DMS53 treated with DMSO at 0.1 percent for 48 hours (cell line): ENCODE data around the gene IRAG1.
"Not testable (repeated sequence)": the region's sequence is repeated elsewhere in the genome, so short reads cannot be mapped to it uniquely, and the experiment has no call there.

ENCODE experiments used
- DNase-seq: peaks from one replicate; lab custom pipeline; 2025; ENCODE audit not compliant: unreplicated experiment; lab: John Stamatoyannopoulos, UW

The IRAG1 gene

GRCh38 chr11:10709299-10710086 lies 15.9 kb upstream of the IRAG1 start:
- DNase-seq: no peak

- no peak for DNase-seq
Measured at GRCh38 chr11:10708131-10708530, 14.6 kb upstream of the IRAG1 start.

DNA sequence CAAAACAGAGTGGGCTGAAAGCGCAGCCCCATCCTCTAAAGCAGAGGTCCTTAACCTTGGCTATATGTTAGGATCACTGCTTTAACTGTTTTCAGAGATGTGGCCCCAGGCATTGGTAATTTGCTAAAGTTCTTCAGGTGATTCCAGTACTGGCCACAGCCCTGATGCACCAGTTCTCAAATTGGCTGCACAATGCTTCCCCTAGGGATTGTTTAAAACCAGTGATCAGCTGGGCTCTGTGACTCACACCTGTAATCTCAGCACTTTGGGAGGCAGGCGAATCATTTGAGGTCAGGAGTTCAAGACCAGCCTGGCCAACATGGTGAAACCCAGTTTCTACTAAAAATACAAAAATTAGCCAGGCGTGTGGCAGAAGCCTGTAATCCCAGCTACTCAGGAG lies 8.4 kb upstream of the IRAG1 start:
- no peak for DNase-seq

GRCh38 chr11:10699072-10699471 lies 5.5 kb upstream of the IRAG1 start:
- no peak for DNase-seq

- DNase-seq: no peak
Measured at GRCh38 chr11:10697323-10697620, 3.7 kb upstream of the IRAG1 start.

DNA sequence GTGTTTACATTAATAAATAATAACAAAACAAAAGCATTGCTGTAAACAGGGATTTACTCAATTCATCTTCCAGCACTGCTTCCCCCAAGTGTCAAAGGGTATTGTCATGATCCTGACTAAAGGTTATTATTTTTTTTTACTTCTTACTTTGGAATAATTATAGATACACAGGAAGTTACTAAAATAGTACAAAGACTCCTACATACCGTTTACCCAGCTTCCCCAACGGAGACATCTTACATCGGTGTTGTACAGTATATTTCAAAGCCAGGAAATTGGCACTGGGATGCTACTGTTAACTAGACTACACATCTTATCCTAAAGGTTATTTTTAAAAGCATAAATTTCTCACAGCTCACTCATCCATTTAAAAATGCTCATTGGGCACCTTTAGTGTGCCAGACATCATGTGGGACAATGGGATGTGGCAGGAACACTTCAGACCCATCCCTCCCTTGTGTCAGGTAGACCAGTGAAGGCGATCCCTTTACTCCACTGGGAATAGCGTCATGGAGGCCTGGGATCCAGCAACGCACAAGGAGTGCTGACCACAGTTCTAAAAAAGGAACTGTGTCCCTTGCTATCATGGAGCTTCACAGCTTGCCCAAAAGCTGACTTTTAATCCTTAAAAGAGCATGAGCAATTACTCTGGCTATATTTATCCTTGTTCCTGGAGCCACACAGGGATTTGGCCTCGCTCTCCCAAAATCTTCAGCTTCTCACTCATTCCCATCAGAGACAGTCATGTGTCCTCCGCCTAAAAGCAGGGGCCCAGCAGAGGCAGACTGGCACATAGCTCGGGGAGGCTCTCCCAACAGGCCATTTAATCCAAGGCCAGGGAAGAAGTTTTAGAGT lies 3.1 kb upstream of the IRAG1 start:
- DNase-seq: no peak

DNA sequence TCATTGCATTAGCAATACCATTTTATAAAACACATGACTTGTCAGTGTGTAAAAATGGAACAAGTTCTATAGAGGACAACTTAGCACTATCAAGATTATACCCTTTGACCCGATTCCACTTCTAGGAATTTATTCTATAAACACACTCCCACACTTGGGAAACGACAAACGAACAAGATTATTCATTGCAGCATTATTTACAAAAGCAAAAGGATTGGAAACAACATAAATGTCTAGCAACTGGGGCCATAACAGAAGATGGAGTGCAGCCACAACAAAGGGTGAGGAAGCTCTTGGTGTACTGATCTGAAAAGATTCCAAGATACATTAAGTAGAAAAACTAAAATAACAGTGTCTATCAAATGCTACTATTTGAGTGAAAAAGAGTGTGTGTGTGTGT lies 2.3 kb upstream of the IRAG1 start:
- DNase-seq: no peak

- no peak for DNase-seq
Measured at GRCh38 chr11:10694486-10695239, 1.1 kb upstream of the IRAG1 start.

GRCh38 chr11:10692531-10693115 lies 932 bp downstream of the IRAG1 start:
- DNase-seq: no peak

GRCh38 chr11:10688401-10688800 lies 5.2 kb downstream of the IRAG1 start:
- no peak for DNase-seq

- DNase-seq: no peak
Measured at GRCh38 chr11:10686311-10686710, 7.2 kb downstream of the IRAG1 start.

DNA sequence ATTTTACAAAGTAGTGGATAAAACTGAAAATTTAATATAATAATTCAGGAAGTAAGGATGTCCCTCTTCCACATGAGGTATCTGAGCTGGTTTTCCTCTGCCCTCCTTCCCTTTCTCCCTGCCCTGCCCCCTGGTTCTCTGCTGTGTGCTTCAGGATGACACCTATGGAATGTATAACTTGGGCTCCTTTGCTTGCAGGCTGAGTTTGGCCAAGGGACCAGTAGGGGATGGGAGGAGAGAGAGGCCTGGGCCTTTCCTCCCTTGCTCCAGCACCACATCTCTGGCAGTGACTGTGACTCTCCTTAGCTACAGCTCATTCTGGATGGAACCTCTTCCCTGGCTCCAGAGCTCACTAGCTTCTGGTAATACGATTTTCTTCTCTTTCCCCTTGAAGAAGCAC lies 10.1 kb downstream of the IRAG1 start:
- DNase-seq: no peak

- no peak for DNase-seq
Measured at GRCh38 chr11:10680956-10681487, 12.5 kb downstream of the IRAG1 start.

GRCh38 chr11:10680279-10680678 lies 13.3 kb downstream of the IRAG1 start:
- DNase-seq: not testable (repeated sequence)

- no peak for DNase-seq
Measured at GRCh38 chr11:10679644-10680043, 13.9 kb downstream of the IRAG1 start.

GRCh38 chr11:10678101-10678500 lies 15.5 kb downstream of the IRAG1 start:
- DNase-seq: no peak

GRCh38 chr11:10676919-10677318 lies 16.6 kb downstream of the IRAG1 start:
- DNase-seq: no peak

- no peak for DNase-seq
Measured at GRCh38 chr11:10674911-10675440, 18.6 kb downstream of the IRAG1 start.

GRCh38 chr11:10674440-10674855 lies 19.1 kb downstream of the IRAG1 start:
- DNase-seq: no peak

GRCh38 chr11:10673501-10674062 lies 20.0 kb downstream of the IRAG1 start:
- DNase-seq: no peak

DNA sequence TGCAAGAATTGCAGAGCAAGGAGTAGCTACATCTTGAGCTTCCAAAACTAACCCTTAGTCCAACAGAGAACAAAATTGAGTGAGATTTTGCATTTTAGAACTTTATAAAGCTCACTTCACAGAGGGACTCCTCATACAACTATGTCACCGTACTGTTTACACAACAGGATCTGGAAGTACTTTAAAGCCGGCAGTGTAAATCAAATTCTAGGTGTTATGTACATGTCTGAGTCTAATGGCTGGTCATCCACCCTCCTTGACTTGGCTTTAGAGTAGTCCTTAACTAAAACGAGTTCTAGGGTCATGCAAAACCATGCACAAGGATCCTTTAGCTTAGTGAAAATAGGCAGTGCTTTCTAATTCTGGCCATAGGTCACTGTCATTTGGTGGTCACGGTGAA lies 23.5 kb downstream of the IRAG1 start:
- no peak for DNase-seq
